Gastrocnemius medialis (tissue), 4 donors: ENCODE results near the gene PBX2. TPM values are rescaled to one million over a fixed set of nuclear protein-coding genes. Genes with fewer than 3 reads are reported as not detected.

Experiments used
- ATAC-seq, 2 donors: fragments of 150-250 bp; one replicate each; pipeline ENCODE4 v1.9.1; 2016
- DNase-seq, 2 donors: peaks; one replicate each; pipeline ENCODE4 v3.0.0-alpha.2; 2019
- H3K27ac ChIP-seq, 4 donors: fragments of 200-600 bp; sonication (generic); 1 replicate in 1 of 4; 2 replicates in 3 of 4; pipeline ENCODE4 v1.5.1; 2016 to 2018; ENCODE audit warnings: mild to moderate bottlenecking in 2 of 4, moderate library complexity in 1 of 4
- H3K27me3 ChIP-seq, 3 donors: fragments of 200-600 bp; sonication (generic) in 2 of 3; 1 replicate in 1 of 3; 2 replicates in 2 of 3; pipeline versions ENCODE4 v1.5.1 to v1.6.0; 2016 to 2019; ENCODE audit warnings: mild to moderate bottlenecking in 1 of 3, moderate library complexity in 1 of 3
- H3K36me3 ChIP-seq, 2 donors: fragments of 200-600 bp; sonication (generic) in 1 of 2; one replicate each; pipeline ENCODE4 v1.5.1; 2017 to 2018
- H3K4me1 ChIP-seq, 2 donors: fragments of 200-600 bp; sonication (generic) in 1 of 2; one replicate each; pipeline ENCODE4 v1.5.1; 2016 to 2017; ENCODE audit warnings: mild to moderate bottlenecking in 2 of 2
- H3K4me3 ChIP-seq, 4 donors: fragments of 200-600 bp; sonication (generic) in 3 of 4; 1 replicate in 1 of 4; 2 replicates in 3 of 4; pipeline ENCODE4 v1.5.1; 2016 to 2019; ENCODE audit warnings: mild to moderate bottlenecking in 2 of 4
- H3K9me3 ChIP-seq, 3 donors: fragments of 200-600 bp; sonication (generic) in 2 of 3; 1 replicate in 1 of 3; 2 replicates in 2 of 3; pipeline ENCODE4 v1.5.1; 2016 to 2019
- CTCF ChIP-seq, 5 experiments: fragments of 450-650 bp in 3 of 5; fragments of 200-600 bp in 2 of 5; sonication (generic) in 2 of 5; IDR thresholded peaks in 4 of 5; conservative IDR thresholded peaks in 1 of 5; 1 replicate in 4 of 5; 2 replicates in 1 of 5; pipeline ENCODE4 v1.5.1; 2016 to 2019; ENCODE audit warnings: antibody characterized with exemption in 5 of 5, mild to moderate bottlenecking in 3 of 5, moderate library complexity in 3 of 5
- POLR2A ChIP-seq, 2 donors: fragments of 450-650 bp; IDR thresholded peaks; one replicate each; pipeline ENCODE4 v1.6.1; 2017; ENCODE audit warnings: antibody characterized with exemption in 2 of 2, mild to moderate bottlenecking in 2 of 2, moderate library complexity in 2 of 2
- in situ Hi-C, 4 donors: fragments of 200-750 bp; cut with MboI; loops; one replicate each; pipeline versions ENCODE4 v1.15.0 to v1.8.0; 2017; ENCODE audit warnings: low sequenced_read_pairs in 4 of 4
- intact Hi-C: fragments of 100-400 bp; cut with DNase I; formaldehyde crosslinking; loops from one replicate; pipeline ENCODE4 v1.15.1; 2023; ENCODE audit warnings: low total_unique reads
- total RNA-seq, 4 donors: library from RNA; depleted of rRNA; stranded (reverse); fragments of >200 nt; gene quantifications; one replicate each; pipeline versions ENCODE4 v1.1.0 to v1.2.3, GENCODE V29; 2016

The PBX2 gene
- total RNA-seq, 4 donors from 2014 or later: 24.3 to 37.6 (median 33.6) TPM

- no peaks in the 10 kb centered on the region for H3K36me3 ChIP-seq
- H3K4me1 ChIP-seq: no peaks in the 10 kb centered on the region
- no peaks in the 10 kb centered on the region for H3K27me3 ChIP-seq
- TF ChIP-seq CTCF (IDR thresholded peaks at IDR 0.05 in 4 of 5, conservative IDR thresholded peaks at IDR 0.05 in 1 of 5) (no peak), POLR2A (IDR thresholded peaks at IDR 0.05) (no peak)
- DNase-seq (no peak), ATAC-seq (no peak)
- H3K4me3 ChIP-seq: no peak overlapping the region
- in situ Hi-C loops: loop anchor here in 2 of 4 donors (25.0 kb wide), 1 partner anchor 563 kb away; no protein-coding TSS in a partner anchor
- H3K27ac ChIP-seq: peak overlapping the region; percentile 52 to 74 (median 68)
- intact Hi-C loops: no loop called here
- no peaks in the 10 kb centered on the region for H3K9me3 ChIP-seq
Measured at GRCh38 chr6:32224696-32225095, 34.7 kb upstream of the PBX2 start.

GRCh38 chr6:32223258-32224235 lies 33.5 kb upstream of the PBX2 start, which contains the start of gene NOTCH4:
Gene NOTCH4 (minus strand): TSS chr6:32224067. CDS start chr6:32223928, 139 bp downstream.
- H3K4me1 ChIP-seq: no peaks in the 10 kb centered on the region

GRCh38 chr6:32222333-32223230 lies 32.6 kb upstream of the PBX2 start:
- Histone ChIP-seq H3K9me3 (no peaks in the 10 kb centered on the region), H3K27me3 (no peaks in the 10 kb centered on the region), H3K4me1 (no peaks in the 10 kb centered on the region), H3K4me3 (peak overlapping the region; percentile 0 to 50 (median 31)), H3K27ac (peak overlapping the region; percentile 52 to 74 (median 68)), H3K36me3 (no peaks in the 10 kb centered on the region)
- in situ Hi-C loops: no loop called here
- TF ChIP-seq POLR2A (IDR thresholded peaks at IDR 0.05) (no peak), CTCF (IDR thresholded peaks at IDR 0.05 in 4 of 5, conservative IDR thresholded peaks at IDR 0.05 in 1 of 5) (no peak)
- intact Hi-C loops: no loop called here
- no peak for DNase-seq
- ATAC-seq: no peak

More at GRCh38 chr6:32223258-32224235, 33.5 kb upstream of the PBX2 start, which contains the start of gene NOTCH4:
- peak; percentile 23 to 67 for TF ChIP-seq POLR2A (IDR thresholded peaks at IDR 0.05)
- TF ChIP-seq CTCF (IDR thresholded peaks at IDR 0.05 in 4 of 5, conservative IDR thresholded peaks at IDR 0.05 in 1 of 5): no peak
- in situ Hi-C loops (no loop called here), intact Hi-C loops (no loop called here)
- Histone ChIP-seq H3K4me3 (peak within 1 kb of the TSS; percentile 0 to 50 (median 31)), H3K27me3 (no peaks in the 10 kb centered on the region), H3K9me3 (no peaks in the 10 kb centered on the region), H3K27ac (peak within 1 kb of the TSS; percentile 52 to 74 (median 68)), H3K36me3 (no peaks in the 10 kb centered on the region)
- DNase-seq (no peak), ATAC-seq (peak; percentile 62 to 67)

GRCh38 chr6:32220021-32220420 lies 30.0 kb upstream of the PBX2 start:
- Histone ChIP-seq H3K36me3 (no peaks in the 10 kb centered on the region), H3K27me3 (no peaks in the 10 kb centered on the region), H3K27ac (peak overlapping the region in 1 of 4 donors; percentile 74), H3K4me3 (no peak overlapping the region), H3K4me1 (no peaks in the 10 kb centered on the region), H3K9me3 (no peaks in the 10 kb centered on the region)
- no peak for DNase-seq
- intact Hi-C loops (no loop called here), in situ Hi-C loops (no loop called here)
- TF ChIP-seq POLR2A (IDR thresholded peaks at IDR 0.05): no peak
- TF ChIP-seq CTCF (IDR thresholded peaks at IDR 0.05 in 4 of 5, conservative IDR thresholded peaks at IDR 0.05 in 1 of 5): no peak
- ATAC-seq: no peak
